Heart right ventricle (tissue), 16 donors: Measurements from ENCODE around the gene ALG2. TPM values are rescaled to one million over a fixed set of nuclear protein-coding genes. Genes with fewer than 3 reads are reported as not detected.

Source experiments
- ATAC-seq, 8 donors: fragments of 200-7000 bp; cut with Tn5 transposase; one replicate each; pipeline ENCODE4 v1.9.1; 2020; ENCODE audit warnings: mild to moderate bottlenecking in 8 of 8, moderate library complexity in 8 of 8, moderate number of reproducible peaks in 1 of 8
- DNase-seq, 2 donors: peaks; one replicate each; pipeline ENCODE4 v3.0.0-alpha.2; 2020
- H3K27ac ChIP-seq, 10 donors: fragments of 200-600 bp; sonication (generic) in 2 of 10; one replicate each; pipeline versions ENCODE4 v1.5.0 to v1.8.0; 2020 to 2022; ENCODE audit warnings: mild to moderate bottlenecking in 3 of 10
- H3K27me3 ChIP-seq, 7 donors: fragments of 200-600 bp; one replicate each; pipeline ENCODE4 v1.8.0; 2021 to 2022; ENCODE audit warnings: mild to moderate bottlenecking in 2 of 7
- H3K36me3 ChIP-seq, 9 donors: fragments of 200-600 bp; sonication (generic) in 1 of 9; one replicate each; pipeline versions ENCODE4 v1.5.0 to v1.8.0; 2020 to 2022; ENCODE audit warnings: mild to moderate bottlenecking in 2 of 9
- H3K4me1 ChIP-seq, 9 donors: fragments of 200-600 bp; sonication (generic) in 1 of 9; one replicate each; pipeline versions ENCODE4 v1.5.0 to v1.8.0; 2020 to 2022; ENCODE audit warnings: mild to moderate bottlenecking in 4 of 9
- H3K4me3 ChIP-seq, 10 donors: fragments of 200-600 bp; sonication (generic) in 2 of 10; one replicate each; pipeline versions ENCODE4 v1.5.0 to v1.8.0; 2020 to 2022; ENCODE audit warnings: mild to moderate bottlenecking in 7 of 10, moderate library complexity in 2 of 10
- H3K9me3 ChIP-seq, 11 donors: fragments of 200-600 bp in 10 of 11; sonication (generic) in 2 of 11; one replicate each; pipeline versions ENCODE4 v1.5.0 to v1.8.0; 2013 to 2022; ENCODE audit warnings: mild to moderate bottlenecking in 2 of 11, control low read depth in 1 of 11, moderate library complexity in 1 of 11
- CTCF ChIP-seq, 9 donors: fragments of 200-600 bp; sonication (generic) in 2 of 9; IDR thresholded peaks; one replicate each; pipeline versions ENCODE4 v1.5.0 to v1.8.0; 2021 to 2022; ENCODE audit warnings: antibody characterized with exemption in 9 of 9, mild to moderate bottlenecking in 5 of 9, moderate library complexity in 1 of 9
- WGBS, 2 donors: extraction: QIAGEN DNeasy Blood & Tissue Kit; methylation state at CpG; one replicate each; pipeline ENCODE4 v1.1.7; 2013; ENCODE audit warnings: inconsistent platforms in 1 of 2; 5-methylcytosine and 5-hydroxymethylcytosine counted together
- intact Hi-C, 10 donors: fragments of 100-400 bp; cut with DNase I; formaldehyde crosslinking; loops; one replicate each; pipeline versions ENCODE4 v1.11.1 to v1.14.2; 2022
- polyA plus RNA-seq, 2 donors: library from polyadenylated mRNA; stranded (reverse); fragments of 200-250 nt; gene quantifications; one replicate each; pipeline ENCODE4 v1.2.3, GENCODE V29; 2013
- total RNA-seq, 10 donors: library from RNA; stranded (reverse); fragmentation: NEBNext Ultra II Directional in 3 of 10; extraction: Animal tissue kit (Norgen Biotek cat#: 25700) in 3 of 10; gene quantifications; one replicate each; pipeline versions ENCODE4 v1.2.1 to v1.2.4, GENCODE V29; 2021 to 2023
- donor health status: Arrhythmogenic right ventricular cardiomyopathy.
- donor health status: ischemic (EF 13 %, LVEDD 7.1; RV severe dilation, severe dysfunction).
- donor health status: healthy with polysubstance abuse.
- donor health status: DM: no; HTN: yes; CAD: no.
- donor health status: DM: no; HTN: no; CAD: no.
- donor health status: ischemic (EF 25% LVEDD 6.9; RV normal size, moderate dysfunction).
- donor health status: ischemic (EF 25% LVEDD 5.7; RV mildly dilated, moderate dysfunction).
- donor health status: healthy.
- donor health status: DM: yes; HTN: yes; CAD: no.
- donor health status: Ischemic cardiomyopathy.
- donor health status: ischemic (EF 35%, LVEDD 5.7; RV mildly dilated, moderate dysfunction).
- donor health status: nonischemic (EF 11% LVEDD 7.7; RV severe dilation, severe dysfunction).
- donor health status: DM: yes; HTN: yes; CAD: no.
- donor health status: PGD.
- donor health status: ischemic (EF 29% LVEDD 5.4; RV normal size, mild dysfunction).
- donor health status: nonischemic (EF 23%, LVEDD 6.1; RV moderate dilation, normal function).

ALG2 gene
- total and polyA plus RNA-seq, 12 donors = 10.6 to 27.3 (median 15.0) TPM

GRCh38 chr9:99237356-99237755 lies 15.6 kb upstream of the ALG2 start:
- no peak for TF ChIP-seq CTCF (IDR thresholded peaks at IDR 0.05)
- H3K9me3 ChIP-seq = no peaks in the 10 kb centered on the region
- ATAC-seq (no peak), DNase-seq (no peak)
- H3K27me3 ChIP-seq = no peaks in the 10 kb centered on the region
- peaks cover 0 to 43% (median 10%) of the 10 kb centered on the region in 9 donors for H3K36me3 ChIP-seq
- intact Hi-C loops = no loop called here
- peaks cover 0 to 41% (median 17%) of the 10 kb centered on the region in 9 donors for H3K4me1 ChIP-seq
- no peak overlapping the region for H3K4me3 ChIP-seq
- no peak overlapping the region for H3K27ac ChIP-seq

GRCh38 chr9:99235926-99236634 lies 14.3 kb upstream of the ALG2 start:
- 83 to 87% methylated on average over 7 of the region's 7 CpGs for WGBS, 2 donors
- DNase-seq = no peak
- no peaks in the 10 kb centered on the region for H3K27me3 ChIP-seq
- H3K27ac ChIP-seq = no peak overlapping the region
- no peaks in the 10 kb centered on the region for H3K9me3 ChIP-seq
- ATAC-seq = no peak
- H3K36me3 ChIP-seq = peaks cover 0 to 55% (median 15%) of the 10 kb centered on the region in 9 donors
- no peak for TF ChIP-seq CTCF (IDR thresholded peaks at IDR 0.05)
- H3K4me1 ChIP-seq = peaks cover 0 to 41% (median 17%) of the 10 kb centered on the region in 9 donors
- no peak overlapping the region for H3K4me3 ChIP-seq
- intact Hi-C loops = no loop called here

- H3K27ac ChIP-seq = no peak overlapping the region
- no peaks in the 10 kb centered on the region for H3K9me3 ChIP-seq
- ATAC-seq = no peak
- no peak for TF ChIP-seq CTCF (IDR thresholded peaks at IDR 0.05)
- no peak for DNase-seq
- intact Hi-C loops = no loop called here
- H3K4me3 ChIP-seq = no peak overlapping the region
- H3K36me3 ChIP-seq = peaks cover 0 to 57% (median 25%) of the 10 kb centered on the region in 9 donors
- H3K4me1 ChIP-seq = peaks cover 0 to 31% (median 17%) of the 10 kb centered on the region in 9 donors
- H3K27me3 ChIP-seq = no peaks in the 10 kb centered on the region
Measured at GRCh38 chr9:99235069-99235468, 13.3 kb upstream of the ALG2 start.

- DNase-seq (no peak), ATAC-seq (peak in 4 of 8 donors; percentile 24 to 56 (median 32))
- TF ChIP-seq CTCF (IDR thresholded peaks at IDR 0.05) = no peak
- intact Hi-C loops = no loop called here
- no peaks in the 10 kb centered on the region for H3K9me3 ChIP-seq
- no peak overlapping the region for H3K27ac ChIP-seq
- peaks cover 0 to 61% (median 28%) of the 10 kb centered on the region in 9 donors for H3K36me3 ChIP-seq
- H3K27me3 ChIP-seq = no peaks in the 10 kb centered on the region
- H3K4me1 ChIP-seq = peaks cover 0 to 28% (median 12%) of the 10 kb centered on the region in 9 donors
- WGBS, 2 donors = 62 to 67% methylated on average over 2 of the region's 2 CpGs
- no peak overlapping the region for H3K4me3 ChIP-seq
Measured at GRCh38 chr9:99234618-99235017, 12.9 kb upstream of the ALG2 start.
